IMR-90 (cell line): ENCODE measurements around the gene EHBP1L1.

Source experiments
- MAFK ChIP-seq: IDR thresholded peaks from 2 replicates; pipeline ENCODE4 v1.6.1; 2012; ENCODE audit warnings: low read depth, low read length, improper control_type of control experiment
- MXI1 ChIP-seq: IDR thresholded peaks from 2 replicates; pipeline ENCODE4 v1.6.1; 2012; ENCODE audit warnings: low read depth, mild to moderate bottlenecking, low read length, moderate library complexity, borderline replicate concordance
- RAD21 ChIP-seq: IDR thresholded peaks from 2 replicates; pipeline ENCODE4 v1.6.1; 2012; ENCODE audit warnings: low read length, improper control_type of control experiment
- RFX5 ChIP-seq: IDR thresholded peaks from 2 replicates; pipeline ENCODE4 v1.8.0; 2012; ENCODE audit warnings: low read depth, mild to moderate bottlenecking, low read length, moderate library complexity
- TF ChIP-seq, protein P1 (sequence below): fragments of 150-350 bp; IDR thresholded peaks from 2 replicates; pipeline ENCODE4 v1.6.1; 2017; ENCODE audit warnings: mild to moderate bottlenecking, antibody characterized with exemption, low read length, low read depth
- TF ChIP-seq, protein P2 (sequence below): conservative IDR thresholded peaks from 2 replicates; pipeline ENCODE4 v1.5.1; 2012; ENCODE audit warnings: mild to moderate bottlenecking, low read depth, low read length, improper control_type of control experiment

DNA sequence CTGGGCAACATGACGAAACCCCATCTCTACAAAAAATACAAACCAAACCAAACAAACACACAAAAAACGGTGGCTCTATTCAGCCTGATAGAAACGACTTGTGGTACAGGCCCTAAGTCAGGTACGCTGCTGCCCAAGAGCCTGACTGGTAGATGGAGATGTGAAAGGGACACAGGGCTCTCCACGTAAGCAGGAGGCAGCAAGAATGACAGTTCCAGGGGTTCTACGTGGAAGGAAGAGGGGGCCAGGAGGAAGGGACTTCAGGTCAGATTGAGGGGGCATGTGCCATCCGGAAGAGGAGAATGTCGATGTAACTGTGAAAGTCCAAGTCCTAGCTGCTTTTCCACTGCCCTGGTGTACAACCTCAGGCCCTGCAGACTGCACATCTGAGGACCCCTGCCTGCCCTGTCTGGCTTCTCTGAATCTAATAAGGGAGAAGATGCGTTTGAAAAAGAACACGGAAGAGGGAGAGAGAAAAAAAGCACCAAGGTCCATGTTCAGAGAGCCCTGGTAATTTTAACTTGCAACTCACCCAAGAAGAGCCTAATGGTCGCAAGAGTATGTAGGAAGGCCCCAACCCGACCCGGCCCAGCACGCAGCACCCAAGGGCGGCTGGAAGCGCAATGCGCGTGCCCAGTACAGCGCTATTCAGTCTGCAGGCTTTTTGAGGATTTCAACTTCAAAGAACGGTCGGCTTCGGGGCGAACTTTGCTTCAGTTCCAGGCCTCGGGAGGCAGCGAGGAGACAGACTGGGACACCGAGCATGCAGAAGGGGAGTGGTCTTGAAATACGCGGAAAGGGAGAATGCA, 6.5 kb upstream of the EHBP1L1 start:
- TF ChIP-seq RFX5: no peak
- TF ChIP-seq, protein P1, sequence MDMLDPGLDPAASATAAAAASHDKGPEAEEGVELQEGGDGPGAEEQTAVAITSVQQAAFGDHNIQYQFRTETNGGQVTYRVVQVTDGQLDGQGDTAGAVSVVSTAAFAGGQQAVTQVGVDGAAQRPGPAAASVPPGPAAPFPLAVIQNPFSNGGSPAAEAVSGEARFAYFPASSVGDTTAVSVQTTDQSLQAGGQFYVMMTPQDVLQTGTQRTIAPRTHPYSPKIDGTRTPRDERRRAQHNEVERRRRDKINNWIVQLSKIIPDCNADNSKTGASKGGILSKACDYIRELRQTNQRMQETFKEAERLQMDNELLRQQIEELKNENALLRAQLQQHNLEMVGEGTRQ: no peak
- TF ChIP-seq, protein P2, sequence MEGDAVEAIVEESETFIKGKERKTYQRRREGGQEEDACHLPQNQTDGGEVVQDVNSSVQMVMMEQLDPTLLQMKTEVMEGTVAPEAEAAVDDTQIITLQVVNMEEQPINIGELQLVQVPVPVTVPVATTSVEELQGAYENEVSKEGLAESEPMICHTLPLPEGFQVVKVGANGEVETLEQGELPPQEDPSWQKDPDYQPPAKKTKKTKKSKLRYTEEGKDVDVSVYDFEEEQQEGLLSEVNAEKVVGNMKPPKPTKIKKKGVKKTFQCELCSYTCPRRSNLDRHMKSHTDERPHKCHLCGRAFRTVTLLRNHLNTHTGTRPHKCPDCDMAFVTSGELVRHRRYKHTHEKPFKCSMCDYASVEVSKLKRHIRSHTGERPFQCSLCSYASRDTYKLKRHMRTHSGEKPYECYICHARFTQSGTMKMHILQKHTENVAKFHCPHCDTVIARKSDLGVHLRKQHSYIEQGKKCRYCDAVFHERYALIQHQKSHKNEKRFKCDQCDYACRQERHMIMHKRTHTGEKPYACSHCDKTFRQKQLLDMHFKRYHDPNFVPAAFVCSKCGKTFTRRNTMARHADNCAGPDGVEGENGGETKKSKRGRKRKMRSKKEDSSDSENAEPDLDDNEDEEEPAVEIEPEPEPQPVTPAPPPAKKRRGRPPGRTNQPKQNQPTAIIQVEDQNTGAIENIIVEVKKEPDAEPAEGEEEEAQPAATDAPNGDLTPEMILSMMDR: no peak
- TF ChIP-seq MXI1: no peak
- TF ChIP-seq MAFK: no peak
- no peak for TF ChIP-seq RAD21
